Smooth muscle cell (in vitro differentiated cells): ENCODE data around the gene C4BPB. TPM values are rescaled to one million over a fixed set of nuclear protein-coding genes. Genes with fewer than 3 reads are reported as not detected.

Experiments used
- DNase-seq: peaks from one replicate; lab custom pipeline; 2025; ENCODE audit not compliant: unreplicated experiment; lab: John Stamatoyannopoulos, UW
- H2AFZ ChIP-seq: fragments of 200-600 bp; sonication (generic); 2 replicates; pipeline ENCODE4 v1.6.0; 2016; ENCODE audit warnings: antibody characterized with exemption, low read depth, mild to moderate bottlenecking
- H3F3A ChIP-seq: fragments of 200-600 bp; sonication (generic); 2 replicates; pipeline ENCODE4 v1.6.0; 2017; ENCODE audit warnings: antibody characterized with exemption, low read depth
- H3K27ac ChIP-seq: fragments of 200-600 bp; sonication (generic); 2 replicates; pipeline ENCODE4 v1.5.1; 2016; ENCODE audit warnings: low read depth, mild to moderate bottlenecking
- H3K27me3 ChIP-seq: fragments of 200-600 bp; sonication (generic); 2 replicates; pipeline ENCODE4 v1.6.1; 2016; ENCODE audit warnings: low read depth, mild to moderate bottlenecking
- H3K36me3 ChIP-seq: fragments of 200-600 bp; sonication (generic); 2 replicates; pipeline ENCODE4 v1.5.1; 2016; ENCODE audit warnings: low read depth
- H3K4me1 ChIP-seq: fragments of 200-600 bp; sonication (generic); 2 replicates; pipeline ENCODE4 v1.5.1; 2016; ENCODE audit warnings: low read depth
- H3K4me2 ChIP-seq: fragments of 200-600 bp; sonication (generic); 2 replicates; pipeline ENCODE4 v1.6.0; 2016; ENCODE audit warnings: mild to moderate bottlenecking
- H3K4me3 ChIP-seq: fragments of 200-600 bp; sonication (generic); 2 replicates; pipeline ENCODE4 v1.5.1; 2016; ENCODE audit warnings: mild to moderate bottlenecking
- H3K79me2 ChIP-seq: fragments of 200-600 bp; sonication (generic); 2 replicates; pipeline ENCODE4 v1.6.0; 2016; ENCODE audit warnings: low read depth, mild to moderate bottlenecking
- H3K9ac ChIP-seq: fragments of 200-600 bp; sonication (generic); 2 replicates; pipeline ENCODE4 v1.6.0; 2016; ENCODE audit warnings: low read depth
- H3K9me3 ChIP-seq: fragments of 200-600 bp; sonication (generic); replicated peaks from 2 replicates; pipeline ENCODE4 v1.5.1; 2016; ENCODE audit warnings: low read depth
- H4K20me1 ChIP-seq: fragments of 200-600 bp; sonication (generic); 2 replicates; pipeline ENCODE4 v1.6.0; 2016; ENCODE audit warnings: low read depth
- WGBS: methylation state at CpG from one replicate; pipeline ENCODE4 v1.1.7; 2016; ENCODE audit warnings: low lambda C conversion rate; 5-methylcytosine and 5-hydroxymethylcytosine counted together
- polyA plus RNA-seq: library from polyadenylated mRNA; unstranded; fragments of >200 nt; fragmentation: Nextera tagmentation; extraction: Ambion mirVana; gene quantifications from 2 replicates; pipeline ENCODE4 v1.2.1, GENCODE V29; 2016
- total RNA-seq: library from RNA; depleted of rRNA; stranded (reverse); fragments of >200 nt; gene quantifications from 2 replicates; pipeline ENCODE4 v1.2.3, GENCODE V29; 2014
- TF ChIP-seq, protein P1 (sequence below): fragments of 200-600 bp; sonication (generic); IDR thresholded peaks from 2 replicates; pipeline ENCODE4 v1.5.1; 2017; ENCODE audit warnings: borderline replicate concordance, mild to moderate bottlenecking, antibody characterized with exemption; ENCODE audit not compliant: insufficient read depth, poor library complexity, severe bottlenecking

Gene C4BPB
- total and polyA plus RNA-seq, 2 experiments from 2014 or later: 0.99 to 1.00 TPM

- H3K36me3 ChIP-seq: no peaks in the 10 kb centered on the region
- TF ChIP-seq, protein P1, sequence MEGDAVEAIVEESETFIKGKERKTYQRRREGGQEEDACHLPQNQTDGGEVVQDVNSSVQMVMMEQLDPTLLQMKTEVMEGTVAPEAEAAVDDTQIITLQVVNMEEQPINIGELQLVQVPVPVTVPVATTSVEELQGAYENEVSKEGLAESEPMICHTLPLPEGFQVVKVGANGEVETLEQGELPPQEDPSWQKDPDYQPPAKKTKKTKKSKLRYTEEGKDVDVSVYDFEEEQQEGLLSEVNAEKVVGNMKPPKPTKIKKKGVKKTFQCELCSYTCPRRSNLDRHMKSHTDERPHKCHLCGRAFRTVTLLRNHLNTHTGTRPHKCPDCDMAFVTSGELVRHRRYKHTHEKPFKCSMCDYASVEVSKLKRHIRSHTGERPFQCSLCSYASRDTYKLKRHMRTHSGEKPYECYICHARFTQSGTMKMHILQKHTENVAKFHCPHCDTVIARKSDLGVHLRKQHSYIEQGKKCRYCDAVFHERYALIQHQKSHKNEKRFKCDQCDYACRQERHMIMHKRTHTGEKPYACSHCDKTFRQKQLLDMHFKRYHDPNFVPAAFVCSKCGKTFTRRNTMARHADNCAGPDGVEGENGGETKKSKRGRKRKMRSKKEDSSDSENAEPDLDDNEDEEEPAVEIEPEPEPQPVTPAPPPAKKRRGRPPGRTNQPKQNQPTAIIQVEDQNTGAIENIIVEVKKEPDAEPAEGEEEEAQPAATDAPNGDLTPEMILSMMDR: no peak
- no peak overlapping the region for H3K4me2 ChIP-seq
- no peak for DNase-seq
- H3F3A ChIP-seq: no peaks in the 10 kb centered on the region
- no peaks in the 10 kb centered on the region for H4K20me1 ChIP-seq
- H3K9ac ChIP-seq: no peak overlapping the region
- 84% methylated on average over 6 of the region's 6 CpGs for WGBS
- H3K4me3 ChIP-seq: no peak overlapping the region
- no peak overlapping the region for H2AFZ ChIP-seq
- H3K27me3 ChIP-seq: no peaks in the 10 kb centered on the region
- peaks cover 2% of the 10 kb centered on the region for H3K4me1 ChIP-seq
- H3K79me2 ChIP-seq: no peaks in the 10 kb centered on the region
- H3K9me3 ChIP-seq: no peaks in the 10 kb centered on the region
- H3K27ac ChIP-seq: no peak overlapping the region
Observed at GRCh38 chr1:207058878-207059867, 29.5 kb upstream of the C4BPB start.

GRCh38 chr1:207059881-207060280 is 28.8 kb upstream of the C4BPB start:
- Histone ChIP-seq H3K79me2 (no peaks in the 10 kb centered on the region), H3K9me3 (no peaks in the 10 kb centered on the region), H3K36me3 (no peaks in the 10 kb centered on the region), H3K4me2 (no peak overlapping the region), H3K4me1 (peaks cover 2% of the 10 kb centered on the region), H3F3A (no peaks in the 10 kb centered on the region), H4K20me1 (no peaks in the 10 kb centered on the region), H3K27me3 (no peaks in the 10 kb centered on the region), H3K9ac (no peak overlapping the region), H3K27ac (no peak overlapping the region), H2AFZ (no peak overlapping the region), H3K4me3 (no peak overlapping the region)
- TF ChIP-seq, protein P1: no peak
- 97% methylated on average over 4 of the region's 4 CpGs for WGBS
- DNase-seq: no peak

GRCh38 chr1:207060596-207060995 is 28.1 kb upstream of the C4BPB start:
- WGBS: 66% methylated on average over 3 of the region's 3 CpGs
- Histone ChIP-seq H3K9me3 (no peaks in the 10 kb centered on the region), H2AFZ (no peak overlapping the region), H3K79me2 (no peaks in the 10 kb centered on the region), H3K27me3 (no peaks in the 10 kb centered on the region), H3K4me1 (peaks cover 2% of the 10 kb centered on the region), H3K36me3 (no peaks in the 10 kb centered on the region), H3K27ac (no peak overlapping the region), H3K4me2 (no peak overlapping the region), H4K20me1 (no peaks in the 10 kb centered on the region), H3F3A (no peaks in the 10 kb centered on the region), H3K9ac (no peak overlapping the region), H3K4me3 (no peak overlapping the region)
- DNase-seq: no peak
- TF ChIP-seq, protein P1: no peak
